HL-60/S4 treated with phorbol 12-myristate 13-acetate at 8.2 ng/mL for 4 days and 3 days (cell line): Measurements from ENCODE around the gene EEF2KMT.

Experiments used
- in situ Hi-C: fragments of 300-500 bp; cut with MboI; formaldehyde crosslinking; loops from 2 replicates; pipeline ENCODE4 v1.15.0; 2022; ENCODE audit warnings: low sequenced_read_pairs

EEF2KMT gene

DNA sequence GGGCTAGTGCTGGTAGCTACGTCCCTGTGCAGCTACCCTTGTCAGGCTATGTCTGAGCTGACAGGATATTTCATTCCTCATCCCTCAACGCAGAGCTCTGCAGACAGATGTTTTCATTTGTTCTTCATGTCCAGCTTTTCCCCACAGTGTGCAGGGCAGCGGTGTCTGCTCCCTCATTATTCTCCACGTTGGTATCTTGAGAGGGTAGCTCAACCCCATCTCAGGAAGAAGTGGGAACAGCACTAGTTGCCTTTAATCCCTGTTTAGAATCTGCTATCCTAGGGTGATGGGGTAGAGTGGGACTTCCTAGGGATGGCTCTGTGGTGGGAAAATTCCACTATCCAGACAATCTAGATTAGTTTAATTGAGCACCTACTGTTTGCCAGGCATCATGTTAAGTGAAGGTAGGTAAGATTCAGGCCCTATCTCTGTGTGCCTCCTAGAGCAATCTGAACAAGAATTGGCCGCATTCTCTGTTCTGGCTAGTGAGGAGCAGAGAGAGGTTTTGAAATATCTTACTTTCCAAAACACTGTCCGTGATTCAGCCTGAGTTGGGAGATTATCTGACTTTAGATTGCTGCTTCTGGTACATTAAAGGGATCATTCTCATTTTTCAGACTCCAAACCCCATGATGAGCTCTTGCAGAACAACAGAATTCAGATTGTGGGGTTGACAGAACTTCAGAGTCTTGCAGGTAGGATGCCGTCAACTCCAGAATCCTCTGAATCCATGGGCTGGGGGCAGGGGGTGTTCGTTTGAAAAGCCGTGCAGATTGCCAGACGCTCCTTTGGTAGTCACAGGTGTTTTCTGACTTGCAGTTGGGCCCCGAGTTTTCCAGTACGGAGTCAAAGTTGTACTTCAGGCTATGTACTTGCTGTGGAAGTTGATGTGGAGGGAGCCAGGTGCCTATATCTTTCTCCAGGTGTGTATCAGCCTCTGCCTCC is 25.0 kb downstream of the EEF2KMT start:
- in situ Hi-C loops, result no loop called here

DNA sequence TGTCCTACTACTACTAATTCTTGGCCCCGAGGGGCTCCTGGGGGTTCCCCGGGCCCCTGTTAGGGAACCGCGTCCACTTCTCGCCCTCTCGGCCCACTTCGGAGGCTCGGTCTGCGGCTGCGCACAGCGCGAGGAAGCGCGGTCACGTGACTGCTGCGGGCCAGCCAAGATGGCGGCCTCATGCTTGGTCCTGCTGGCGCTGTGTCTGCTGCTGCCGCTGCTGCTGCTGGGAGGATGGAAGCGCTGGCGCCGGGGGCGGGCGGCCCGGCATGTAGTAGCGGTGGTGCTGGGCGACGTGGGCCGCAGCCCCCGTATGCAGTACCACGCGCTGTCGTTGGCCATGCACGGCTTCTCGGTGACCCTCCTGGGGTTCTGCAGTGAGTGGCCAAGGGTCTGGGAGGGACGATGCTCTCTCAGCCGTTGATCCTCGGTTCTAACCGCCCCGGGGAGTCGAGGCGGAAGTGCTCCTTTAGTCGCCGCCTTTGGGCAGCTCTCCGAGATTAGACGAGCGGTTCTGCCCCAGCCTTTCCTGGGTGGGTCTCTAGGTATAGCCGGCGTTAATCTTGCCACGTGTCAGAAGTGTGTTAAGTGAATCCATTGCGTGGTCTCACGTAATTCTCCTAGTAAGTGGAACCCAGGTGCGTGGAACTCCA is 25.8 kb downstream of the EEF2KMT start, which contains the start of gene ALG1:
TSS of gene ALG1 (plus strand) at position 163 of the 653 bp plus-strand sequence. CDS start at position 170, 7 bp downstream.
- in situ Hi-C loops, result no loop called here

DNA sequence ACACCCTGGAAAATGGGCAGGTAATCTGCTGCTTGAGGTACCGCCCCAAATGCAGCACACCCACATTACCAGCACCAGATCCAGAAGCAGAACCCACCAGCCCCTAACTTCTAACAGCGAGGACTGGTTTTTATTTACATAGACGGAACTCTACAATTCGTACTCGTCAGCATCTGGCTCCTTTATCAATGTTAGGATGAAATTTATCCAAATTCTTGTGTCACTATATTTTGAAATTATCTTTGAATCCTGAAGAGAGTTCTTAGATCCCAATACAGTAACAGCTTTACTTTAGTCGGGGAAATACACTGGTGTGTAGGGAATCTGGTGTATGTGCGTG is 26.3 kb downstream of the EEF2KMT start:
- in situ Hi-C loops, result no loop called here

DNA sequence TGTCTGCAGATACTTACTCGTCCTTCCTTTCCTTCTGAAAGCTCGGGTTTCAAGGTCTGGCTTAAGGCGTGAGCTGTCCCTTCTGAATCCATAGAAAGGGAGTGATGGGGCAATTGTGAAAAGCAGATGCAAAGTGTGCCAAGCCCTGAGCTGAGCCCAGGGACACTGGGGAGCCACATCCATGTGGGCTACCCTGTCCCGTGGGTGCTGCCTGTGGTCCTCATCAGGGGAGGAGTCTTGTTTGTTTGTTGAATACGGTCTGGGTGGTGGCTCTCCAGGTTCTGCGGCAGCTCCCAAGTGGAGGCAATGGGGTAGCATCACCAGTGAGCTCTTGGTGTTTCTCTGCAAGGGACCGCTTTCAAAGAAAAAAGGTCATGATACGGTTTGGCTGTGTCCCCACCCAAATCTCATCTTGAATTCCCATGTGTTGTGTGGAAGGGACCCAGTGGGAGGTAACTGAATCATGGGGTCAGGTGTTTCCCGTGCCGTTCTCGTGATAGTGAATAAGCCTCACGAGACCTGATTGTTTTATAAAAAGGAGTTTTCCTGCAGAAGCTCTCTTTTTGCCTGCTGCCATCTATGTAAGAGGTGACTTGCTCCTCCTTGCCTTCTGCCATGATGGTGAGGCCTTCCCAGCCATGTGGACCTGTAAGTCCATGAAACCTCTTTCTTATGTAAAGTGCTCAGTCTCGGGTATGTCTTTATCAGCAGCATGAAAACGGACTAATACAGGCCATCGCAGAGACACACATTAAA is 27.0 kb downstream of the EEF2KMT start:
- in situ Hi-C loops, result no loop called here

DNA sequence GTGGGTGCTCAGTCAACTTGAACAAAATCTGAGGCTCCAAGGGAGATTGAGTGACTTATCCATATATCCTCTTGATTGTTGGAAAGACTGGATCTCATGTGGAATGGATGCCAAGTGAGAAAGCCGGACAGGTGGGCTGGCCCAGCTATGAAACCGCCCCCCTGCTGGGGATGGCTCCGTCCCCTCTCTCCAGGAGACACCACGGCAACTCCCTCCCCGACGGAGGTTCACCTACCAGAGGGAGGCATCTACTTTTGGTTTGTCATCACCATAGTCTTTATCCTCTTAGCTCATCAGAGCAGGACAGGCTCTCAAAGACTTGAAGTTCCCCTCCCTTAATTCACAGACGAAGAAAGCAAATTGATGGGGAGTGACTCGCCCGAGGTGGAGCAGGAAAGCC is 27.7 kb downstream of the EEF2KMT start:
- in situ Hi-C loops, result no loop called here

DNA sequence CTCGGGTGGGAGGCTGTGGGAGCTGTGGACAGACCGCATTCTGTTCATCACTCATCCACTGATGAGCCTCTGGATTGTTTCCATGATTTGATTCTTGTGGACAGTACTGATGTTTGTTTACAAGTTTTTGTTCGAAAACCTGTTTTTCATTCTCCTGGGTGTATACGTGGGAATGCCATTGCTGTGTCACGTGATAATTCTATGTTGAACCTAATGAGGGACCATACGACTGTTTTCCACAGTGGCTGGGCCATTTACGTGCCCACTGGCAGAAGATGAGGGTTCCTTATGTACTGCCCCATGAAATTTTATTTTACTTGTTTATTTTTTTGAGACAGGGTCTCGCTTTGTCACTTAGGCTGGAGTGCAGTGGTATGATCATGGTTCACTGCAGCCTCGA is 28.5 kb downstream of the EEF2KMT start:
- in situ Hi-C loops, result no loop called here

DNA sequence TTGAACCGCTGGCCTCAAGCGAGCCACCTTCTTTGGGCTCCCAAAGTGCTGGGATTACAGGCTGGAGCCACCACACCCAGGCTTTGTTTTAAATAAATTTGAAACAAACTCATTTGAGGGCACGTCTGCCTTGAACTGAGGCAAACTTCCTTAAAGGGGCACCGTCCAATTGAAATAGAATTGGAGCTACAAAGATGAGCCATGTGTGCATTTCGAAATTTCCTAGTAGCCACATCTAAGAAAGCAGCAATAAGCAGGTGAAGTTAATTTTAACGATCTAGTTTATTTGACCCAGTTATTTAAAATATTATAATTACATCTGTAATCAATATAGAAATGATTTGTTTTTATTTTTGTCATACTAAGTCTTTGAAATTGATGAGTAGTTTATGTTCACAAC is 31.1 kb downstream of the EEF2KMT start:
- in situ Hi-C loops, result no loop called here

DNA sequence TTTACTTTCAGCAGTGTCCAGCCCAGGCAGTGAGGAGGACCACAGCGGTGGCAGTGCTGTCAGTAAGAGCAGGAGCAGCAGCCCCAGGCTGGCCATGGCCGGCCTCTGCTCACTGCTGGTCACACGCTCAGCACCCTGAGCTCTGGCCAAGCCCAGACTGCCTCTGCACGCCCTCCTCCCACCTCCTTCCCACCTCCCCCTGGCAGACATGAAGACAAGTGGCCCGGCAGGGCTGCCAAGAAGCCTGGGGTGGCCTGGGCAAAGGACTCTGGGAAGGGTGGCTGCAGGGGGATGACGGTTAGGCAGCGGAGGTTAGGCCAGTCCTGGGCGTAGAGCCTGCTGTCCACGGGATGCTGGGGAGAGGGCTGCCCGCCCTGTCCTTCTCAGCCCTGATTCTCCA is 31.8 kb downstream of the EEF2KMT start, which contains the start of gene C16orf89:
TSS of gene C16orf89 (minus strand) at position 144 of the 400 bp plus-strand sequence. CDS start at position 96, 48 bp downstream.
- in situ Hi-C loops, result no loop called here

DNA sequence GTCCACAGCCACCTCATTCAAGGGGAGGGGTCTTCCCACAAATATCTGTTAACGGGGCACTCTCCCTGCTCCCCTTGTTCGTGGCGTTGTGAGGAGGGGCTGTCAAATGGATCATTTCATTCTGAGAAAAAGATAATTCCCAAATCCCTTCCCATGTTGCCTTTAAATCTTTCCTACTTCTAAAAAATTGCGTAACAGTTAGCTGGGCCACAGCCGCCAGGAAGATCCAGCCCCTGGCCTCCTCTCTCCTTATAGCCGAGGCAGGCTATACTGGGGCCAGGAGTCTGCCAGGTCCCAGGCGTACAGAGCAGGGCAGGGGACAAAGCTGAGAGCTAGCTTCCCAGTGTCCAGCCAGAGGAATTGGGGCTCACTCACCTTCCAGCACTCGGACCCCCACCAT is 32.3 kb downstream of the EEF2KMT start:
- in situ Hi-C loops, result no loop called here

DNA sequence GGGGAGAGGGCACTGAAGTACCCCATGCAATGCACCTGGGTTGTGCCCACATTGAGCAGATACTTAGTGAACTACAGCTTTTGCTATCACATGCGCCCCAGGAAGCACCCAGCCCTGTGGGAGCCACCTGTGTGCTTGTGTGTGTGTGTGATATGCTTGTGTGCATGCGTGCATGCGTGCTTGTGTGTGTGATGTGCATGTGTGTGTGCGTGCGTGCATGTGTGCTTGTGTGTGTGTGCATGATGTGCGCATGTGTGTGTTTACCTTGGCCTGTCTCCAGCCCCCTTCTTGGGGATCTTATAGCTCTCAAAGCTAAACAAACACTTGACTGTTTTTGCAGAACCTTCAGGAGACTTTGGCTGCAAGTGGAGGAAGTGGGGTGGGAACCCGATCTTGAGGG is 32.7 kb downstream of the EEF2KMT start:
- in situ Hi-C loops, result no loop called here

DNA sequence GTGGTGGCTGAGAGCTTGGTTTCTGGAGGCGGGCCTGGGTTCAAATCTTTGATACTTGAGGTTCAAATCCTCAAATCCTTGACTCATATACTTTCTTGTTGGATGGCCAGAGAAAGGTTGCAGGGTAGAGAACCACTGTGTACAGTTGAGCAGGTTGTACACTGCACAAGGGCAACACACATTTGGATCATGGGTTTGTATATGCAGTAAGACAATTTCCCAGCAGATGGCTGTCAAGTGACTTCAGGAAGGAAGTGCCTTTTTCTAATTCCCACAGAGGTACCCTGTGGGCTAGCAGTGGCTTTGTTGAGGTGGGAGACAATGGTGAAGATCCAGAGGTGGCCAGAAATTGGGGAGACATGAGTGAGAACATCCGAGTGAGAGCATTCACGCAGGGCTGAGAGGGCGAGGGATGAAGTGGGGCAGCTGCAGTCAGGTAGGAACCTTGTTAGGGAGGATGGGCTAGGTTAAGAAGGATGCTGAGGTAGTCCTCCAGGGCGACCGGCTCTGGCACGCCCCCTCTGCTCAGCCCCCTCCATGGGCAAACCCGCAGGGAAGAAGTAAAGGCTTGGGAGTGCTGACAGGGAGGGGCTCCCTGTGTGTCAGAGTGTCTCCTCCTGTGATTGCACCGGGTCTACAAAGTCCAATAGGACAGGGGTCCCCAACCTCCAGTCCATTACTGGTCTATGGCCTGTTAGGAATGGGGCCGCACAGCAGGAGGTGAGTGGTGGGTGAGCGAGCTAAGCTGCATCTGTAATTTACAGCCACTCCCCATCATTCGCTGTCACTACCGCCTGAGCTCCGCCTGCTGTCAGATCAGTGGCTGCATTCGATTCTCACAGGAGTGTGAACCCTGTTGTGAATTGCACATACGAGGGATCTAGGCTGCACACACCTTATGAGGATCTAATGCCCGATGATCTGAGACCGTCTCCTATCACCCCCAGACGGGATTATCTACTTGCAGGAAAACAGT is 34.5 kb downstream of the EEF2KMT start:
- in situ Hi-C loops, result no loop called here

DNA sequence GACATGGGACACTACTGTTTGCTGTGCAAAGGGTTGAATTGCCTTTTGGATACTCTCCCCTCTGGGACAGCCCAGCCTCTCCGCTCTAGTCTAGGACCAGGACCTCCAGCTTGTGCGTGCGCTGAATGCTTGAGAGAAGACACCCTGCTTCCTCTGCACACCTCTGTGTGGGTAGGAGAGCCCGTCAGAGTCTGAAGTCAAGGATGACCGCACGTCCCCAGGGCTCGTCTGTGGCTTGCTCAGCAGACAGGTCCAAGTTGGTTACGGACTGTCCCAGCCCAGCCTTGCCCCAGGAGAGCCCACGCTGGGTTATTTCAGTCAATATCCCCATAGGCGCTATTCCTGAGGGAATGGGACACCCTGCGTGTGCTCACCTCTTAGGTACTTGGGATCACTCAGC is 35.5 kb downstream of the EEF2KMT start:
- in situ Hi-C loops, result no loop called here

DNA sequence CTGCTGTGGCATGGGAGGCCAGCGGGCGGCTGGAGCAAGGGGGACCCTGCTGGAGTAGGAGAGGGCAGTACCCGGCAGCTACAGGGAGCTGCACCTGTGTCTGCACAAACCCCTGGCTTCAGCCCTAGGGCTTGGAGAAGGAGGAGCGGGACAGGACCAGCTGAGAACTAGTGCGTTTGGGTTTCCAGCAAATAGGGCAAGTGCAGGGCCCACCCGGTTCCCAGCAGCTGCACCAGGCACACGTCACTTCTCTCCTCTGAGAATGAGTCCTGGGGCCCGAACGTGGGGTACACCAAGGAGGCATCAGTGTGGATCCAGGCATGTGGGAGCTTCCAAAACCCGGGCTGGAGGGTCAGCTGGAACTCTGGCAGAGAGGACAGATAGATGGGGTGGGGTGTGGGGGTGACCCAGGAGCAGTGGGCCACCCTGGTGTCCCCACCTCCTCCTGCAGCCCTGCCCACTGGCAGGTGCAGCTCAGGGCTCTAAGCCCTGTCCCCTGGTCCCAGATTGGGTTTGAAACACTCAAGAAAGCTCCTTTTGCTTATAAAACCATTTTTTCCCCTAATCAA is 37.4 kb downstream of the EEF2KMT start:
- in situ Hi-C loops, result no loop called here

DNA sequence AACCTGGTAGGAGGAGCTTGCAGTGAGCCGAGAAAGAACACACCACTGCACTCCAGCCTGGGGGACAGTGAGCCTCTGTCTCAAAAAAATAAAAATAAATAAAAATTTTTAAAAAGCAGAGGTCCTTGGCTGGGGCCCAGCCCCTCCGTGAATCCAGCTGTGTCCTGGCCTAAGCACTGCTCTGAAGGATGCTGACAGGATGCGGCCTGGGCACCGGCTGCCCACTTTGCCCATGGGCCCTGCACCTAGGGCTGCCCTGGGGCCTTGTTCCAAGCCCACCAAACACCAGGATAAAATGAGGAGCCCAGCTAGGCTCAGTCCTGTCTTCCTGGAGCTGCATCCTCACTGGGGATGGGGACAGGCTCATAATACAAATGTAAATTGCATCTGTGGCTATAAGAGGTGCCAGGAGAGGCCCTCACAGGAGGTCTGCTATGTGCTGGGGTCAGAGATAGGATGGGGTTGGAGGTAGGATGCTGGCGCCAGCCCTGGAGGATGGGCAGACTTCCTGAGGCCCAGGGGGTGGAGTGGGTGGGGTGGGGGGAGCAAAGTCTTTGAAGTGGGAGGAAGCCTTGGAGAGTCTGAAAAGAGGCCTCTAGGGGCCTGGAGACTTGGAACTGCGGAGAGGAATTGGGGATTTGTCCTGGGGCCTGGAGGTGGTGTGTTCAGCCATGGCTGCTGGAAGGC is 38.1 kb downstream of the EEF2KMT start:
- in situ Hi-C loops, result no loop called here

DNA sequence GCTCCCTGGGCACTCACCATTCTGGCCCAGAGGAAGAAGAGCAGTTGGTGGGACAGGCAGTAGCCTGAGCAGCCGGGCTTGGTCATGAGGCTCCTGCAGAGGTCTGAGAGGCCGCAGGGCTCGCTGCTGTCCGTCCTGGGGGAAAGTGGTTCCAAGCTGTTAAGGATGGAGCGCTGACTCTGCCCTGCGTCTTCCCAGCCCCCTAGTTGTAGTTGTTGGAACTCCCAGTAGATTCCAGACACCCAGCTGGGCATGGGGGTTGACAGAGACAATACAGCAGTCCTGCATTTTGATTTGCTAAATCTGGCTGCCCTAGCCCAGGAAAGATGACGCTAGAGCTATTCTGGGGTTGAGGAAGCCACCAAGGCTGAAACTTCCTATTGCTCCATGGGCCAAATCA is 39.1 kb downstream of the EEF2KMT start:
- in situ Hi-C loops, result no loop called here

DNA sequence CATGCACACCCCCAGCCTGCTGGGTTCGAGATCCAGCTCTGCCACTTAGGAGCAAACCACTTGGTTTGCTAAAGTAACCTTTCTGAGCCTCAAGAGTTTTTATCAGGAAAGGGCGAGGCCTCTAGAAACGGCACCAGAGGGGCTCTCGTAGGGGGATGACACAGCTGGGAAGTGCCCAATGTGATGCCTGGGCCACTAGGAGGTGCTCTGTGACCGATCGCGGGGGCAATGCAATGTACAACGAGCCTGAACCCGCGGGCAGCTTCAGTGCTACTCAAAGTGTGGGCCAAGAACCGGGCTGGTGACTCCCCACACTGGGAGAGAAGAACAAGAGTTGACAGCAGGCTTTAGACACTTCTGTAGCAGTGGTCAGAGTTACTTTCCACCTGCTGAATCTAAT is 41.2 kb downstream of the EEF2KMT start:
- in situ Hi-C loops, result no loop called here

DNA sequence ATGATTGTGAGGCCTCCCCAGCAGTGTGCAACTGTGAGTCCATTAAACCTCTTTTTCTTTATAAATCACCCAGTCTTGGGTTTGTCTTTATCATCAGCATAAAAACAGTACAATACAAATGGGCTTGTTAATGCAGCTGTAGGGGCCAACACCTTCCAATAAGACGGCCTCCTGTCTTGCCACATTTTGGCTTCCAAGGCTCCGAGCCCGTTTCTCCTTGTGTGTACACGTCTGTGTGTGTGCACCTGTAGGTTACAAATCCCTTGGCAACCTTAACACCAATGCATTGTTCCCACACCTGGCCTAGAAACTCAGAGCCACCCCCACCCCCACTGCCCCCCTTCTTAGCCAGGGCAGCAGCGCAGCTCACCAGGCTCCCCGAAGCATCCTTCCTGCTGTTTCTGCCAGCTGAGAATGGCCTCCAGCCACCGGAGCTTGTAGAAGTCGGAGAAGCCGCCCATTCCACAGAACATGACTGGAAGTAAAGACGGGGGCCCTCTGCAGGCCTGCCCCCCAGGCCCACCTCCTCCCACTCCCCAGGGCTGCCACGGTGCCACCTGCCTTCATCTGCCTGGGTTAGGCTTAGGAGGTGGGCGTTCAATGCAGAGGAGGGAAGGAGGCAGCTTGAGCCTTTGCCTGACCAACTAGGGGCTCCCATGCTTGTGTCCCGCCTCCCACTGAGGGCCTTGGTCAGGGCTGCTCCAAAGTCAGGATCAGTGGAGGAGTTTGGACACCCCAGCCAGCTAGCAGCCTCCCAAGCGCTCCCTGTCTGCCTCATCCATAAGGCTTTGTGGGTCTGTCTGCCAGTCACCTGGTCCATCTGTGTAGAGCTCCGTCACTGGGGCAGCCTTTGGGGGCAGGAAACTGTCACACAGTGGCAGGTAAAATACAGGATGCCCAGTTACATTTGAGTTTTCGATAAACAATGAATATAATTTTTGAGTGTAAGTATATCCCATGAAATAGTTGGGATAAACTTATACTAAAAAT is 42.4 kb downstream of the EEF2KMT start:
- in situ Hi-C loops, result no loop called here

DNA sequence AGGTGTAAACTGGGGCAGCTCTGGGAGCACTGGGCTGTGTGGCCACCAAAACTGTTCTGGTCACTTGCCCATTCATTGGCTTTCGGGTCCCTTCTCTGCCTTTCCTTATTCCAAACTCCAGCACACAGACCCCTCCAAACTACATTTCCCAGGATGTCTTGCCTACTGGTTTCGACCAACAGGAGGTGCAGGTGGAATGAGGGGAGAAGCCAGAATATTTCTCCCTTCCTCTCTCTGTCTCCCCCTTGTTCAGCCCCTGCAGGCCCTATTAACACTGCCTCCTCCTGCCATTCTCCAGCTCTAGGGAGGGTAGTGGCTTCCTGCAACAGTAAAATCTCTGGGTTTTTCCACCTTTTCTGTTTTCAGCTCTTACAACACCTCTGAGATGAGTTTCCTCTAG is 50.7 kb downstream of the EEF2KMT start:
- in situ Hi-C loops, result no loop called here
